T-cell (primary cell): ENCODE results near the gene COQ2. TPM values are rescaled to one million over a fixed set of nuclear protein-coding genes. Genes with fewer than 3 reads are reported as not detected.
"Not testable (repeated sequence)": the region's sequence is repeated elsewhere in the genome, so short reads cannot be mapped to it uniquely, and the experiment has no call there.

Experiments used
- ATAC-seq, 4 experiments: fragments of 200-7000 bp in 3 of 4; fragments of 150-1000 bp in 1 of 4; cut with Tn5 transposase; replicated peaks in 1 of 4; 1 replicate in 3 of 4; 2 replicates in 1 of 4; pipeline ENCODE4 v1.10.0; 2021; ENCODE audit warnings: moderate library complexity in 3 of 4, mild to moderate bottlenecking in 2 of 4, moderate number of reproducible peaks in 1 of 4
- CTCF ChIA-PET, 2 donors: fragments of 300-600 bp; sonication (Branson Sonifier 250); formaldehyde crosslinking; loops; one replicate each; lab custom pipeline; 2022; ENCODE audit warnings: antibody characterized with exemption in 2 of 2; lab: Charles Lee
- POLR2A ChIA-PET, 2 donors: fragments of 300-600 bp; sonication (Branson Sonifier 250); formaldehyde crosslinking; loops; one replicate each; lab custom pipeline; 2022; ENCODE audit warnings: antibody characterized with exemption in 2 of 2; lab: Charles Lee
- DNase-seq, 35 experiments: peaks; one replicate each; pipeline versions ENCODE4 v3.0.0 to v3.0.0-alpha.2; 2013 to 2023
- H3K27ac ChIP-seq: one replicate; pipeline ENCODE4 v1.5.1; 2013; ENCODE audit warnings: low read length
- H3K27me3 ChIP-seq, 2 experiments: replicated peaks in 1 of 2; 1 replicate in 1 of 2; 2 replicates in 1 of 2; pipeline versions ENCODE4 v1.6.1 to v1.7.0; 2013; ENCODE audit warnings: low read length in 1 of 2, mixed read lengths in 1 of 2; ENCODE audit not compliant: control insufficient read depth in 2 of 2, insufficient read depth in 2 of 2; ENCODE audit errors: extremely low read depth in 1 of 2
- H3K36me3 ChIP-seq, 2 donors: 1 replicate in 1 of 2; 2 replicates in 1 of 2; pipeline versions ENCODE4 v1.6.1 to v1.7.0; 2013; ENCODE audit warnings: low read length in 1 of 2; ENCODE audit not compliant: control insufficient read depth in 2 of 2, insufficient read depth in 1 of 2; ENCODE audit errors: extremely low read depth in 1 of 2
- H3K4me1 ChIP-seq, 2 experiments: 1 replicate in 1 of 2; 2 replicates in 1 of 2; pipeline versions ENCODE4 v1.6.1 to v1.7.0; 2013; ENCODE audit warnings: low read length in 2 of 2, mixed read lengths in 1 of 2; ENCODE audit not compliant: insufficient read depth in 2 of 2, control insufficient read depth in 1 of 2; ENCODE audit errors: extremely low read depth in 1 of 2
- H3K4me3 ChIP-seq, 2 donors: 1 replicate in 1 of 2; 2 replicates in 1 of 2; pipeline versions ENCODE4 v1.5.1 to v1.7.0; 2013; ENCODE audit warnings: mild to moderate bottlenecking in 2 of 2, low read length in 1 of 2, moderate library complexity in 1 of 2; ENCODE audit not compliant: control insufficient read depth in 1 of 2; ENCODE audit errors: extremely low read depth in 1 of 2
- H3K9me3 ChIP-seq: 2 replicates; pipeline ENCODE4 v1.7.0; 2013
- H3K27ac Mint-ChIP-seq, 2 donors: one replicate each; pipeline ENCODE4 v1.8.0; 2020 to 2021; ENCODE audit warnings: mild to moderate bottlenecking in 2 of 2, mixed read lengths in 2 of 2
- H3K27me3 Mint-ChIP-seq, 2 donors: one replicate each; pipeline ENCODE4 v1.8.0; 2021 to 2022; ENCODE audit warnings: mixed read lengths in 2 of 2
- H3K36me3 Mint-ChIP-seq: one replicate; pipeline ENCODE4 v1.8.0; 2021; ENCODE audit warnings: mixed read lengths
- H3K4me1 Mint-ChIP-seq, 3 donors: one replicate each; pipeline ENCODE4 v1.8.0; 2020 to 2022; ENCODE audit warnings: mixed read lengths in 3 of 3, mild to moderate bottlenecking in 1 of 3
- H3K4me3 Mint-ChIP-seq, 3 donors: one replicate each; pipeline ENCODE4 v1.8.0; 2020 to 2022; ENCODE audit warnings: mild to moderate bottlenecking in 3 of 3, mixed read lengths in 3 of 3, moderate library complexity in 3 of 3
- H3K9me3 Mint-ChIP-seq, 3 donors: one replicate each; pipeline ENCODE4 v1.8.0; 2020 to 2022; ENCODE audit warnings: mixed read lengths in 3 of 3
- WGBS: methylation state at CpG from one replicate; pipeline ENCODE4 v1.1.5; 2013; ENCODE audit warnings: missing lambda C conversion rate; ENCODE audit not compliant: insufficient coverage; 5-methylcytosine and 5-hydroxymethylcytosine counted together
- total RNA-seq, 35 experiments: library from RNA in 6 of 35; stranded (reverse) in 6 of 35; fragments of 120-200 nt in 1 of 35; gene quantifications; one replicate each; pipeline versions ENCODE4 v1.2.1 to v1.2.4 and lab custom pipeline; 2013 to 2026

The COQ2 gene
- total RNA-seq, 5 donors from 2014 or later (not counting 1 experiment from before 2014, with no cell fraction given) = 4.7 to 9.7 (median 6.2) TPM

DNA sequence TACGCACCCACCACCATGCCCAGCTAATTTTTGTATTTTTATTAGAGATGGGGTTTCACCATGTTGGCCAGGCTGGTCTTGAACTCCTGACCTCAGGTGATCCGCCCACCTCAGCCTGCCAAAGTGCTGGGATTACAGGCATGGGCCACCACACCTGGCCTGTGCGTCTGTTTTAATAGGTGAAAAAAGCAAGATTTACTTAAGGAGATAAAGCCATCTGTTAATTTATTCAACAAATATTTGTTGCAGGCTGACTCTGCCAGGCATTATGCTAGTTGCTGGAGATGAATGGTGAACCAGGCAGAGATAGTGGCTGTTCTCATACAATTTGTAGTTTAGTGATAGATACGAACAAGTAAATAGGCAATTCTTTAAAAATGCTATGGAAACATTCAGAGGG is 40.7 kb upstream of the COQ2 start:
- H3K4me3 ChIP-seq, POLR2A ChIA-PET, H3K27ac Mint-ChIP-seq, H3K36me3 ChIP-seq, H3K27ac ChIP-seq, H3K9me3 ChIP-seq, ATAC-seq, H3K9me3 Mint-ChIP-seq, H3K4me3 Mint-ChIP-seq, H3K27me3 ChIP-seq, DNase-seq, H3K4me1 ChIP-seq, H3K27me3 Mint-ChIP-seq: not testable (repeated sequence)
- CTCF ChIA-PET = interaction anchor here in 1 of 2 donors (0.6 kb wide), 1 partner anchor 265 kb away, joined by 8 read pairs; no protein-coding TSS in a partner anchor
- peaks cover 44% of the 10 kb centered on the region for H3K36me3 Mint-ChIP-seq
- 88% methylated on average over 1 of the region's 4 CpGs for WGBS
- peaks cover 12 to 15% (median 13%) of the 10 kb centered on the region in 3 donors for H3K4me1 Mint-ChIP-seq

DNA sequence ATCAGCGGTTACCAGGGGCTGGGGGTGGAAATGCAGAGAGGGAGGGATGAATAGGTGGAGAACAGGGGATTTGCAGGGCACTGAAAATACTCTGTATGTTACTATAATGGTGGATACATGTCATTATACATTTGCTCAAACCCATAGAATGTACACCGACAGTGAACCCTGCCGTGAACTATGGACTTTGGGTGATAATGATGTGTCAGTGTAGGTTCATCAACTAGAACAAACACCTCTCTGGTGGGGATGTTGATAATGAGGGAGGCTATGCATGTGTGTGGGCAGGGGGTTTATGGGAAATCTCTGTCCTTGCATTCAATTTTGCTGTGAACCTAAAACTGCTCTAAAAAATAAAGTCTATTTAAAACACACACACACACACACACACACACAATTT is 38.5 kb upstream of the COQ2 start:
- CTCF ChIA-PET = no interaction called here
- Histone ChIP-seq H3K4me3 (no peak overlapping the region), H3K27ac (no peak overlapping the region), H3K27me3 (no peaks in the 10 kb centered on the region), H3K9me3 (no peaks in the 10 kb centered on the region), H3K4me1 (peaks cover 0 to 8% of the 10 kb centered on the region in 2 experiments), H3K36me3 (peaks cover 0 to 15% of the 10 kb centered on the region in 2 donors)
- ATAC-seq (no peak), DNase-seq (no peak)
- Mint-ChIP-seq H3K4me1 (peaks cover 4 to 8% (median 6%) of the 10 kb centered on the region in 3 donors), H3K4me3 (no peak overlapping the region), H3K27me3 (no peaks in the 10 kb centered on the region), H3K36me3 (peaks cover 48% of the 10 kb centered on the region), H3K9me3 (no peaks in the 10 kb centered on the region), H3K27ac (no peak overlapping the region)
- POLR2A ChIA-PET = interaction anchor here in 1 of 2 donors (0.7 kb wide), 1 partner anchor 469 kb away, joined by 5 read pairs; no protein-coding TSS in a partner anchor
- WGBS = no CpG with 5 or more reads among the region's 3 CpGs

DNA sequence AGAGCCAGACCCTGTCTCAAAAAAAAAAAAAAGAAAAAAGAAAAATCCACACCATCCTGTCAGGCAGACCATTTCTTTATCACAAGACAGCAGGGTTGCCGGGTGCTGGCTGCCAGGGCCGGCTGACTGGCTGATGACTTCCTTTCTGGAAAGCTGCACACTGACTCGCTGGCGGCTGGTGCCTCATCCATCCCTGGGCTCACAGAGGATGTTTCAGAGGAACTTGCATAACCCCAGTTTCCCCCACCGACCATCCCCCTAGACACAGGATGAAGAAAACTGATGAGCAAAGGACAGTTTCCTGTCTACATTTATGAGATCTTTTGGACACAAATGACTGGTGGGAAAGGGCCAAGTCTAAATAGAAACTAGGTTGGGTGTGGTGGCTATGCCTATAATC is 36.0 kb upstream of the COQ2 start:
- H3K4me1 ChIP-seq = peaks cover 0 to 8% of the 10 kb centered on the region in 2 experiments
- H3K4me1 Mint-ChIP-seq = peaks cover 4 to 6% (median 5%) of the 10 kb centered on the region in 3 donors
- WGBS = 42% methylated on average over 2 of the region's 5 CpGs
- H3K9me3 Mint-ChIP-seq = no peaks in the 10 kb centered on the region
- H3K36me3 Mint-ChIP-seq = peaks cover 44% of the 10 kb centered on the region
- H3K27me3 Mint-ChIP-seq = no peaks in the 10 kb centered on the region
- H3K4me3 Mint-ChIP-seq = no peak overlapping the region
- no peaks in the 10 kb centered on the region for H3K27me3 ChIP-seq
- DNase-seq = peak in 3 of 35 experiments; percentile 5 to 36 (median 10)
- CTCF ChIA-PET = interaction anchor here (0.6 kb wide), 2 partner anchors 37 to 227 kb away, joined by 3 to 4 read pairs; no protein-coding TSS in a partner anchor
- ATAC-seq = no peak
- POLR2A ChIA-PET = interaction anchor here (0.6 to 0.7 kb wide), 3 partner anchors 9 to 313 kb away, joined by 3 to 7 read pairs (median 4); no protein-coding TSS in a partner anchor
- peaks cover 0 to 26% of the 10 kb centered on the region in 2 donors for H3K36me3 ChIP-seq
- H3K9me3 ChIP-seq = no peaks in the 10 kb centered on the region
- no peak overlapping the region for H3K27ac ChIP-seq
- H3K27ac Mint-ChIP-seq = peak overlapping the region in 1 of 2 donors; percentile 62
- H3K4me3 ChIP-seq = no peak overlapping the region

DNA sequence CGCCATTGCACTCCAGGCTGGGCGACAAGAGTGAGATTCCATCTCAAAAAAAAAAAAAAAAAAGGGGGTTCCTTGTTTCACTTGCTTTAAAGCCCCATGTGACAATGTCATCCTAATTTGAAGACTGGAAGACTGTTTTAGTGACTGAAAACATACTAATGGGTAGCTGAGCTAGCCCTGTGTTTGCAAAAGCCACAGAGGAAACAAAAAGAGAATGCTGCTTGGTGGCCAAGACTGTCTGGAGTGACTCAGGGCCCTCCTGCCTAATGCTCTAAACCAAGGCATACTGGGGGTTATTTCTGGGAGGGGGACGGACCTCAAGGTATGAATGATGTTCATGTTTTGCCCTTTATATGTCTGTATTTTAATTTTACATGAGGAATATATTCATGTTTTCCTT is 34.1 kb upstream of the COQ2 start:
- Histone ChIP-seq H3K4me1 (peaks cover 0 to 8% of the 10 kb centered on the region in 2 experiments), H3K4me3 (no peak overlapping the region), H3K27me3 (no peaks in the 10 kb centered on the region), H3K36me3 (peaks cover 0 to 26% of the 10 kb centered on the region in 2 donors), H3K9me3 (no peaks in the 10 kb centered on the region), H3K27ac (no peak overlapping the region)
- no peak overlapping the region for H3K27ac Mint-ChIP-seq
- no peaks in the 10 kb centered on the region for H3K9me3 Mint-ChIP-seq
- H3K4me1 Mint-ChIP-seq = peaks cover 4 to 6% (median 5%) of the 10 kb centered on the region in 3 donors
- 92% methylated on average over 2 of the region's 3 CpGs for WGBS
- POLR2A ChIA-PET = no interaction called here
- CTCF ChIA-PET = no interaction called here
- no peak overlapping the region for H3K4me3 Mint-ChIP-seq
- no peak for ATAC-seq
- H3K36me3 Mint-ChIP-seq = peaks cover 43% of the 10 kb centered on the region
- H3K27me3 Mint-ChIP-seq = no peaks in the 10 kb centered on the region
- DNase-seq = no peak

DNA sequence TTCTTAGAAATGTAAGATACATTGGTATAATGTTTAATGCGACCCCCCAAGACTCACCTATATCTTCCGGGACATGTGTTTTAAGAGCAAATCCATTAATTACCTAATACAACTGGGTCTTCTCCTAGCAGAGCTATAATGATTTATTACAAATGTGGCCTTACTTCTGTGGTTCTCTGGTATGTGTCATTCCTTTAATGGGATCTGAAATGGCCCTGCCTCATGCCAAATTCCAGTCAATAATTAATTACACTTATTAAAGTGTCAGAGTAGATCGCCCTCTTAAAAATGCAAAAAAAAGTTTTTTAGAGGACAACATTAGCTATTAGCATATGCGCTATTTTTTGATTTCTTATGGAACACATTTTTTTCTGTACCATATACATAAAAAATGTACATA is 33.1 kb upstream of the COQ2 start:
- Histone ChIP-seq H3K27ac (no peak overlapping the region), H3K4me3 (no peak overlapping the region), H3K36me3 (peaks cover 0 to 26% of the 10 kb centered on the region in 2 donors), H3K4me1 (peaks cover 0 to 8% of the 10 kb centered on the region in 2 experiments), H3K27me3 (no peaks in the 10 kb centered on the region), H3K9me3 (no peaks in the 10 kb centered on the region)
- no peaks in the 10 kb centered on the region for H3K9me3 Mint-ChIP-seq
- H3K4me3 Mint-ChIP-seq = no peak overlapping the region
- CTCF ChIA-PET = no interaction called here
- H3K27me3 Mint-ChIP-seq = no peaks in the 10 kb centered on the region
- no peak for ATAC-seq
- no CpG with 5 or more reads among the region's 4 CpGs for WGBS
- H3K4me1 Mint-ChIP-seq = peaks cover 4 to 6% (median 5%) of the 10 kb centered on the region in 3 donors
- POLR2A ChIA-PET = no interaction called here
- H3K27ac Mint-ChIP-seq = no peak overlapping the region
- peaks cover 46% of the 10 kb centered on the region for H3K36me3 Mint-ChIP-seq
- no peak for DNase-seq

DNA sequence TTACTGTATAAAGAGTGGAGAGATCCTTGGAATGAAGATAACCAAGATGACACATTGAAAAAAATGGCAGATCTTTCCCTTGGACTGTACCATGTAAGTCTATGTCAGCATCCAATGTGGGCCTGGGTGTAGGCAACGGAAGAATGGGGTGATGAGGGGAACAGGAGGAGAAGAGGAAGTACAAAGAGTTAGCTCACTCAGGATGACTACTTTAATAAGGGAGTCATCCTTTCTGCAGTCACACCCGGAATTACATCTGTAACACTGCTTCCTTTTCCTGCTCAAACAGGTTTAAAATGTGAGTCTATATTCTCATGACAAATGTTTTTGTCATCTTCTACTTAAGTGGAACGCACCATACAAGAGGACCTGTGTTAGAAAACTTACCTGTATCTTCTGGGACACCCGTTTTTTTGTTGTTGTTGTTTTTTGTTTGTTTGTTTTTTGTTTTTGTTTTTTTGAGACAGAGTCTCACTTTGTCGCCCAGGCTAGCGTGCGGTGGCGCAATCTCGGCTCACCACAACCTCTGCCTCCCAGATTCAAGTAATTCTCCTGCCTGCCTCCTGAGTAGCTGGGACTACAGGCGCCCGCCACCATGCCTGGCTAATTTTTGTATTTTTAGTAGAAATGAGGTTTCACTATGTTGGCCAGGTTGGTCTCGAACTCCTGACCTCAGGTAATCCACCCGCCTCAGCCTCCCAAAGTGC is 32.0 kb upstream of the COQ2 start:
- Mint-ChIP-seq H3K27me3 (no peaks in the 10 kb centered on the region), H3K4me3 (no peak overlapping the region), H3K9me3 (no peaks in the 10 kb centered on the region), H3K4me1 (peaks cover 4 to 6% (median 5%) of the 10 kb centered on the region in 3 donors), H3K27ac (no peak overlapping the region), H3K36me3 (peaks cover 41% of the 10 kb centered on the region)
- Histone ChIP-seq H3K27ac (no peak overlapping the region), H3K4me1 (peaks cover 0 to 8% of the 10 kb centered on the region in 2 experiments), H3K36me3 (peaks cover 0 to 32% of the 10 kb centered on the region in 2 donors), H3K27me3 (no peaks in the 10 kb centered on the region), H3K9me3 (no peaks in the 10 kb centered on the region), H3K4me3 (no peak overlapping the region)
- POLR2A ChIA-PET = no interaction called here
- 93% methylated on average over 3 of the region's 13 CpGs for WGBS
- no peak for DNase-seq
- CTCF ChIA-PET = no interaction called here
- no peak for ATAC-seq
